ENCODE measurements around the gene KRT71.

KRT71 gene

GRCh38 chr12:52577316-52577715, 24.4 kb upstream of the KRT71 start:
- in situ Hi-C loops (cut with MboI; ENCODE audit: low sequenced_read_pairs), result no loop called here

- in situ Hi-C loops (cut with MboI; ENCODE audit: low sequenced_read_pairs), result no loop called here
These were observed 23.0 kb upstream of the KRT71 start for GRCh38 chr12:52575948-52576347.

- in situ Hi-C loops (cut with MboI; ENCODE audit: low sequenced_read_pairs), result no loop called here
These were observed 22.3 kb upstream of the KRT71 start for GRCh38 chr12:52575256-52575655.

GRCh38 chr12:52573743-52574142, 20.8 kb upstream of the KRT71 start, which contains the start of gene KRT74:
Gene KRT74, minus strand, starts transcription at chr12:52573843. Its CDS starts 66 bp downstream, at chr12:52573777.
- in situ Hi-C loops (cut with MboI; ENCODE audit: low sequenced_read_pairs), result no loop called here

GRCh38 chr12:52573306-52573705, 20.4 kb upstream of the KRT71 start:
- in situ Hi-C loops (cut with MboI; ENCODE audit: low sequenced_read_pairs), result no loop called here

- in situ Hi-C loops (cut with MboI; ENCODE audit: low sequenced_read_pairs), result no loop called here
These were observed 17.6 kb upstream of the KRT71 start for GRCh38 chr12:52570511-52570910.

GRCh38 chr12:52568111-52568510, 15.2 kb upstream of the KRT71 start:
- in situ Hi-C loops (cut with MboI; ENCODE audit: low sequenced_read_pairs), result no loop called here

- in situ Hi-C loops (cut with MboI; ENCODE audit: low sequenced_read_pairs), result no loop called here
These were observed 13.9 kb upstream of the KRT71 start for GRCh38 chr12:52566847-52567291.

GRCh38 chr12:52564582-52564981, 11.6 kb upstream of the KRT71 start:
- in situ Hi-C loops (cut with MboI; ENCODE audit: low sequenced_read_pairs), result no loop called here

- in situ Hi-C loops (cut with MboI; ENCODE audit: low sequenced_read_pairs), result no loop called here
These were observed 9.0 kb upstream of the KRT71 start for GRCh38 chr12:52561880-52562449.

- in situ Hi-C loops (cut with MboI; ENCODE audit: low sequenced_read_pairs), result no loop called here
These were observed 7.0 kb upstream of the KRT71 start for GRCh38 chr12:52559979-52560378.

- in situ Hi-C loops (cut with MboI; ENCODE audit: low sequenced_read_pairs), result no loop called here
These were observed 6.0 kb upstream of the KRT71 start for GRCh38 chr12:52558781-52559445.

- in situ Hi-C loops (cut with MboI; ENCODE audit: low sequenced_read_pairs), result no loop called here
These were observed 4.5 kb upstream of the KRT71 start for GRCh38 chr12:52557476-52557875.

- in situ Hi-C loops (cut with MboI; ENCODE audit: low sequenced_read_pairs), result no loop called here
These were observed 2.6 kb upstream of the KRT71 start for GRCh38 chr12:52555577-52555976.

- in situ Hi-C loops (cut with MboI; ENCODE audit: low sequenced_read_pairs), result no loop called here
These were observed 890 bp downstream of the KRT71 start for GRCh38 chr12:52552055-52552454.

- in situ Hi-C loops (cut with MboI; ENCODE audit: low sequenced_read_pairs), result no loop called here
These were observed 1.6 kb downstream of the KRT71 start for GRCh38 chr12:52551216-52551865.

- in situ Hi-C loops (cut with MboI; ENCODE audit: low sequenced_read_pairs), result no loop called here
These were observed 6.8 kb downstream of the KRT71 start for GRCh38 chr12:52546126-52546525.

- in situ Hi-C loops (cut with MboI; ENCODE audit: low sequenced_read_pairs), result no loop called here
These were observed 8.7 kb downstream of the KRT71 start for GRCh38 chr12:52543985-52544883.

GRCh38 chr12:52542785-52543318, 10.1 kb downstream of the KRT71 start:
- in situ Hi-C loops (cut with MboI; ENCODE audit: low sequenced_read_pairs), result no loop called here

- in situ Hi-C loops (cut with MboI; ENCODE audit: low sequenced_read_pairs), result no loop called here
These were observed 10.8 kb downstream of the KRT71 start for GRCh38 chr12:52542157-52542556.

- in situ Hi-C loops (cut with MboI; ENCODE audit: low sequenced_read_pairs), result no loop called here
These were observed 11.2 kb downstream of the KRT71 start for GRCh38 chr12:52541709-52542108.

Data from hTERT RPE-1 (cell line).